Left ventricle myocardium superior (tissue), 1 donor: ENCODE data around the gene MRPL45. TPM values are rescaled to one million over a fixed set of nuclear protein-coding genes. Genes with fewer than 3 reads are reported as not detected.

ENCODE experiments used
- ATAC-seq: fragments of 200-7000 bp; cut with Tn5 transposase; one replicate; pipeline ENCODE4 v1.9.1; 2020; ENCODE audit warnings: mild to moderate bottlenecking, moderate library complexity
- DNase-seq: peaks from one replicate; pipeline ENCODE4 v3.0.0-alpha.2; 2020
- intact Hi-C: fragments of 100-400 bp; cut with micrococcal nuclease; formaldehyde crosslinking; loops from one replicate; pipeline ENCODE4 v1.11.0; 2022
- total RNA-seq: library from RNA; stranded (reverse); fragmentation: NEBNext Ultra II Directional; extraction: Animal tissue kit (Norgen Biotek cat#: 25700); gene quantifications from one replicate; pipeline ENCODE4 v1.2.1, GENCODE V29; 2021
- donor health status: DM: no; HTN: yes; CAD: no; lungs with severe emphysema.

The MRPL45 gene
- total RNA-seq, 1 donor from 2014 or later = 39.5 TPM

GRCh38 chr17:38361694-38362465, 64.9 kb downstream of the MRPL45 start:
- intact Hi-C loops = no loop called here
- no peak for DNase-seq
- ATAC-seq = no peak

GRCh38 chr17:38363016-38363415, 66.0 kb downstream of the MRPL45 start:
- intact Hi-C loops = no loop called here
- ATAC-seq = no peak

GRCh38 chr17:38364741-38365140, 67.8 kb downstream of the MRPL45 start:
- intact Hi-C loops = no loop called here
- ATAC-seq = no peak
- DNase-seq = no peak

More at GRCh38 chr17:38363016-38363415, 66.0 kb downstream of the MRPL45 start:
- DNase-seq = no peak

GRCh38 chr17:38369124-38369886, 72.3 kb downstream of the MRPL45 start:
- intact Hi-C loops = no loop called here
- DNase-seq (no peak), ATAC-seq (peak; percentile 33)

Other genes starting within 250 kb of the MRPL45 start
- not detected for gene TBC1D3C, start 228.5 kb upstream of the MRPL45 start, total RNA-seq
- gene TBC1D3E, start 169.2 kb upstream of the MRPL45 start, total RNA-seq = not detected
- gene TBC1D3, start 104.6 kb upstream of the MRPL45 start, total RNA-seq = not detected
- not detected for gene GPR179, start 46.8 kb downstream of the MRPL45 start, total RNA-seq
- gene SOCS7, start 54.7 kb downstream of the MRPL45 start, total RNA-seq = 15.2 TPM
- 70.3 TPM for gene ARHGAP23, start 131.3 kb downstream of the MRPL45 start, total RNA-seq